HG03175 (cell line): ENCODE data around the gene CLECL1.
A peak's percentile ranks its signal among the peaks of the same experiment; 100 is the strongest.

Source experiments
- ATAC-seq: cut with Tn5 transposase; IDR thresholded peaks from one replicate; pipeline ENCODE4 v1.9.1; 2021; ENCODE audit warnings: mild to moderate bottlenecking, moderate library complexity; ENCODE audit not compliant: unreplicated experiment

The CLECL1 gene

DNA sequence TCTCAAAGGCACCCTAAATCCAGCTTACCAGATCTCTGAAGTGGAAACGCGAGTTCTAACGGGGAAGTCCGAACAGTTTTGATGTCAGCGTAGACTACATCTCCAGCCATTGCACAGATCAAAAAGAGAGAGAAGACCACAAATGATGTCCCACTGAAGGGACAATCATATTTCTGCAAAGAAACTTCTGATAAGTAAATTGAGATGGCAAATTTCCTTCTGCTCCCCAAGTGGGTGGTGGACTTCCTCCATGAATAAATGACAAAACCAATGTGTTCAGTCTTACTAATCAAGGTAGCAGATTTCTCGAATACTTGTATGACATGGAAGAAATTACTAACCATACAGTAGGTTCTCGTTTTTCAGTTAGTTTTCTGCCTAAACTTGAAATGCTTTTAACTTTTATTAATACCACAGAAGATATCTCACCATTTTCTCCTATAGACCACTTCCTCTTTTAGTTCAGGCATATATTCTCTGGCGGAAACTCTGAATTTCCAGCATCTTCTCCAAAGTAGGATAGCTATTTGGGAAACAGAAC is at the start of gene CLECL1:
Gene CLECL1, minus strand, starts transcription at position 177 of the 541 bp plus-strand sequence.
- peak; percentile 48 for ATAC-seq

- ATAC-seq = no peak
Observed at GRCh38 chr12:9781360-9781759, 48.5 kb upstream of the CLECL1 start.

GRCh38 chr12:9779209-9779608 is 46.3 kb upstream of the CLECL1 start:
- ATAC-seq = no peak

DNA sequence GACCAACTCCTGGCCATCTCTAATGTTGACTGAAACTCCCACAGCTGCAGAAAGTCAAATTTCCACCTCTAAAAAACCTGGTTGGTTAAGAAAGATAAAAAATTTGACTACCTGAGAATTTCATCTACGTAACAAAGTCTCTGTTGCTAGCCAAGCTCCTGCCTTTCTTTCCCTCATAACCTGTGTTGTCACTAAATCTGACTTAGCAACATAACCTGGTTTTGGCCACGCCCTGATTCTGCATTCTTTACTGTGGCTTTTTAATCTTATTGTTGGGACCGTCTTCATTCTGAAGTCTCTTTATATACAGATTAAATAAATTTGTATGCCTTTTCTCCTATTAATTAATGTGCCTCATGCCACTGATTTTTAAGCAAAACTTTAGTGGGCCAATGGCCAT is 43.9 kb upstream of the CLECL1 start:
- no peak for ATAC-seq

DNA sequence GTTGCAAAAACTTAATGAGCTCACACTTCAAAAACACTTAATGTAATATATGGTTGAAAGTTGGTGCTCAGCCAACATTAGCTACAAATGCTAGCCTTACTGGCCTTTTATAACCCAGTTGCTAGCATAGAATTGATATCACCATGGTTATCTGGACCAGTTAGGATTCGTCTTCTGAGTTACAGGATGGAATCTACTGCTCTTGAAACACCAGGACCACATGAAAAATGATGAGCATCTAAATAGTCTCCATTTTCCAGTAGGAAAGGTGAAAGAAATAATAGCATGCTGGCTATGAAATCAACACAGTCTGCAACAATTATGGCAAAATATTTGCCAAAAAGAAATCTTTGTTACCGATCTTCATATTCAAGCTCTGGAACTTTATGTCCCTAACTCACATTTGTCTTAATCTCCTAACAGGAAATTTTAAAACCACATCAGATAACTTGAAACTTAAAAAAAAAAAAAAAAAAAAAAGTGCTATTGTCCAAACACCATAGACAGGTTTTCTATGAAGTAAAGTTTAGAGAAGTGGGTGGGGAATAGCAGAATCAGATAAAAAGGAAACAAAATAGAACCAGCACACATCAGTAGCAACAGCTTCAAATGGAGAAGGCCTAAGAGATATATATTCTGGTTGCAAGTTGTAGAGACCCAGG is 40.5 kb upstream of the CLECL1 start:
- ATAC-seq = no peak

DNA sequence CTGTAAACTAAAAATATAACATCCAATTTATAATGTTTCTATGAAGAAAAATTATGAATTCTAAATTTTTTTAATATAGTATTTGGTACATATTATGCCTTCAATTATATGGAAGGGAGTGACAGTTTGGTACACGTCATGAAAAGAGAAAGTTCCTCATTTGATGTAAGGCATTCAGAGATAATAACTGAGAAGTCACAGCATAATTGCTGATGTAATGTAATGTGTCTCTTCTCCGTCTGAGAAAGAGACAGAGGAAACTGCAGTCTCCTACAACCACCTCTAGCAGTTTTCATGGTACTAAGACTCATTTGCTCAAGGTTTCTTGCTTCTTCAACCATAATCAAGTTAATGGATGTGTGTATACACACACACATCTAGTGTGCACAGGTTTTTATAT is 30.1 kb upstream of the CLECL1 start:
- no peak for ATAC-seq

GRCh38 chr12:9762369-9762768 is 29.5 kb upstream of the CLECL1 start:
- no peak for ATAC-seq

- no peak for ATAC-seq
Observed at GRCh38 chr12:9761419-9761781, 28.5 kb upstream of the CLECL1 start.

- ATAC-seq = peak; percentile 44
Observed at GRCh38 chr12:9760699-9761418, 28.0 kb upstream of the CLECL1 start, which contains the start of gene CD69. Gene CD69, minus strand, starts transcription at chr12:9760901. Its CDS starts 81 bp downstream, at chr12:9760820.

- no peak for ATAC-seq
Observed at GRCh38 chr12:9760120-9760519, 27.2 kb upstream of the CLECL1 start.

DNA sequence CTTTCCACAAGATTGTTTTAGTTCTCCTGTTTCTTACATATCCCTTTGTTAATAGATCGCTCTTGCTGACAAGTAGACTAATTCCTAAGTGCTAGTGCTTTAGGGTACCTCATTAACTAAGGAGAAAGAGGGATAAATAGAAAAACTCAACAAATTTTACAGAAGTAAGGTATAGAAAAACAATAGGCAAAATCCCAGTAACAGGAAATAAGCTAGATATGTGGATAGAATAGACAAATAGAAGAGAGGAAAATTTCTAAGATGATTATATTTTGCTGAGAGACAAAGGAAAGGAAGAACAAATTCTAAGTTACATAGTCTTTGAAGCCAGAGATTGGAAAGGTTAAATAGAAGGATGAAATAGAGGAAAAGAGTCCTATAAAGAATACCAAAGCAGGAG is 26.8 kb upstream of the CLECL1 start:
- no peak for ATAC-seq

DNA sequence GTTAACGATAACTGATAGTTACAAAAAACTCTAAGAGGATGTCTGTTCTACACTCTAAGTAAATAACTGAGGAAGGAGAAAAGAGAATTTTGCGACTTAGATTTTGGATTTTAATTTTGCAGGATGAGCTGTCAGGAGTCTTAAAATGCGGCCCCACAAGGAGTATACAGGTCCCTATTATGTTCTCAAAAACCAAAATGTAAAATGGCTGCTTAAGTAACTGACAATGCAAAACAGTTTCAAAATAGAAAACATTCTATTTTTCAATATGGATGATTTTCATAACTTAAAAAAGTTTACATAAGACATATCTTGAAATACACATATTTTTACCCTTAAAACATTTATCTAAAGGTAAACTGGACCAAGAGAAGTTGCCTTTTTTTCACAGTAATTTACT is 25.2 kb upstream of the CLECL1 start:
- no peak for ATAC-seq

DNA sequence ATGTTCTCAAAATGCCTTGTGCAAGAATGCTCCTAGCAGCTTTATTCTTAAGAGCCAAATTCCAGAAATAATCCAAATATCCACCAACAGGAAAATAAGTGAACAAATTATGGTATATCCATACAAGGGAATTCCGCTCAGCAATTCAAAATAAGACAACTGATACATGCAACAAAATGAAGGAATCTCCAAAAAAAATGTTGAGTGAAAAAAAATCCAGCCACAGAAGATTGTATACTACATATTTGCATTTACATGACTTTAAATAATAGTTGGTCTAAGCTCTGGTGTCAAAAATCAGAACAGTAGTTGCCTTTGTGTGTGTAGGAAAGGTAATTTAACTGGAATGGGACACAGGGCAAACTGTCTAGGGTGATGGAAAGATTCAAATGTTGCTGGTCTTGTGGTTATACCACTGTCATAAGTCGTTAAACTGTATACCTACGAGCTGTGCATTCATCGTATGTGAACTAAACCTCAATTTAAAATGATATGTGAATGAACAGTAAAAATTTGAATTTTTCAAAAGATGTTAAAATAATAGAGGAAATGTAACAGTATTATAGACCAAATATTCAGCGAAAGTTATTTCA is 24.6 kb upstream of the CLECL1 start:
- no peak for ATAC-seq

- no peak for ATAC-seq
Observed at GRCh38 chr12:9756706-9757105, 23.8 kb upstream of the CLECL1 start.

DNA sequence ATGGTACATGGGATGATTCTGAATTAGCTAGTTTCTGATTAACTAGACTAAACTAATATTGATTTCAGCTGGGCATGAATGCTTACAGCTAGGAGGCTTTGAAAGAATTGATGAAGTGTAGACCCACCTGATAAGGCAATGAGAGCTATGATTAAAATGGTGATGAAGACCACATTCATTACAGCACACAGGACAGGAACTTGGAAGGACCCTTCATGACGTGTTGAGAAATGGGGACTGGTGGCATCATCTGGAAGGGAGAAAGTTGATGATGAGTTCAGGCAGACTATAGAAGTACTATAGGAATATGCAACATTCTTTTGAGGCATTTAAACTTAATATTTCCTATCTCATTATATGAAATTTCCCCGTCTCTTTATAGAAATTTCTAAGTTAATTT is 23.3 kb upstream of the CLECL1 start:
- ATAC-seq = no peak

GRCh38 chr12:9755567-9755966 is 22.7 kb upstream of the CLECL1 start:
- no peak for ATAC-seq

GRCh38 chr12:9755035-9755434 is 22.1 kb upstream of the CLECL1 start:
- no peak for ATAC-seq

- ATAC-seq = no peak
Observed at GRCh38 chr12:9754099-9754927, 21.4 kb upstream of the CLECL1 start.

- no peak for ATAC-seq
Observed at GRCh38 chr12:9753498-9753897, 20.6 kb upstream of the CLECL1 start.

- ATAC-seq = no peak
Observed at GRCh38 chr12:9753073-9753472, 20.2 kb upstream of the CLECL1 start.
